ENCODE data around the gene ACTBL2.

ACTBL2 gene

GRCh38 chr5:57448287-57448686, 34.3 kb downstream of the ACTBL2 start:
- no peak for DNase-seq

DNA sequence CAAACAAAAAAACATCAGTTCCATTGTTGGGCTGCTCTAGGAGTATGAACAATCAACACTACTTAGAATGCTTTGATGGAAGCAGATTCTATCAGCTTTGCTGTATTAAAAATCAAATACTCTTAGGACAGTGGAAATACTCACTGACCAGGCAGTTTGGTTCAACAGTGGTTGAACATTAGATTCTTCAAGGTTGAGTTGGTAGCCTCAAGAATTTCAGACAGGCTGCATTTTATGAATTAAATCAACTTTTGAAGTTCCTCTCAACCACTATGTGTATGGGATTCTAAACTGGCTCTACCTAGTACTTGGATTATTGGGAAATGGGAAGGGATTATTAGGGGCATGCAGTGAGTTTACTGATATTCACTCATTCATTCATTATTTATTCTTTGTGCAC, 35.0 kb downstream of the ACTBL2 start:
- DNase-seq = no peak

DNA sequence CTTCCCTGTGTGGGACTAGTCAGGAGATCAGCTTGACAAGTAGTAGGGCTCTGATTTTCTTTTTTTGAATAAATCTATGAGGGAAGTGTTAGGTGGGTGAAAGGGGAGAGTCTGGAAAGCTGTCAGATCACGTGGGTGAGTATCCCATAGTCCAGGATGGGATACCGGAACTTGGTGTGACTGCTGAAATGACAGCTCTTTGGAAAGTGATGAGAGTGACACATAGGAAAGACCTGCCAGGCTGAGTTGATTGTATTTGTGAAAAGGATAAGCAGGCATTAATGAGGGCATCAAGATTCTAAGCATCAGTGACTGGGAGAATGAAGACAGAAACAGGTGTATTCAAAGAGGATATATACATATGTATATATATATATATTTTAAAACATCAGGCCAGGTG, 35.6 kb downstream of the ACTBL2 start:
- DNase-seq = no peak

- DNase-seq = no peak
Measured at GRCh38 chr5:57445705-57446037, 36.9 kb downstream of the ACTBL2 start.

GRCh38 chr5:57445006-57445704, 37.5 kb downstream of the ACTBL2 start:
- DNase-seq = no peak

DNA sequence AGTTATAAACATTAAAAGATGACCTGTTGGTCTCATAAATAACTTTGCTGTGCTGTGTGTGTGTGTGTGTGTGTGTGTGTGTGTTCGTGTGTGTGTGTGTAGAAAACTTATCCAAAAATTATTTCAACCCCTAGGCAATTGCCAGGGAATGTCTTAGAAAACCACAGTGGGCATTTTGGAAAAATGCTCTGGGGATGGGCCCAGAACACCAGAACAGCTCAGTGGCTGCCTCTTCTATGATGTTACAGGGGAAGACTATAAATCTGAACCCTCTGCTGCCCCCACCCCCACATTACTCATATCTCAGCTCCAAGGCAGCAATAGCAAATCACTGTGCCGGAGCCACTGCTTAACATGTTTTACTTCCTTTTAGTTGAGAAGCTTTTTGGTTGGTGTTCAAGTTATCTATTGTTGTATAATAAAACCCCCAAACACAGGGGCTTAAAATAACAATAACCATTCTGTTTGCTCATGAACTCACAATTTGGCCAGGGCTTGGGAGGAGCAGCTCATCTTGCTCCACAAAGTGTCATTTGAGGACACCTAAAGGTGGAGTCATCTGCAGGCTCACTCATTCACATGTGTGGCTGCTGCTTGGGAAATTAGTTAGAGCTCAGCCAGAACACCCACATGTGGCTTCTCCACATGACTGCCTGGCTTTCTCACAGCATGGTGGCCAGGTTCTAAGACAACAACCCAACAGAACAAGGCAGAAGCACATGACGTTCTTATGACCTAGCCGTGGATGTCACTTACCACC, 40.4 kb downstream of the ACTBL2 start:
- DNase-seq = no peak

DNA sequence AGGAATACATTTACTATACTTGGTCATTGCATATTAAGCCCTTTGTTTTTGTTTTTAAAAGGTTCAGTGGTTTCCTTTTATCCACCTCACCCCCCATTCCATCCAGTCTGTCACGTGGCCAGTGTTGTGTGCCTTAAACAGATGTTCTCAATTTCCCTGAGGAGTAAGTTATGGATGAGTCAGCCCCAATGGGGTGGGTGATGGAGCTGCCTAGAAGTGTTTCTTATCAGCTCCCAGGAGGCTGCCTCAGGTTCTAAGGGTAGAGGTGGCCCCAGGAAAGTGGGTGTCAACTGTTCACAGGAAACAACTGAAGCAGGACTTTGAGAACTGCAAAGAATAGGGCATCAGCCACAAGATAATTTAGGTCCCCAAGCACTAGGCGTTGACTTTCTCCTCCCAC, 41.1 kb downstream of the ACTBL2 start:
- DNase-seq = no peak

DNA sequence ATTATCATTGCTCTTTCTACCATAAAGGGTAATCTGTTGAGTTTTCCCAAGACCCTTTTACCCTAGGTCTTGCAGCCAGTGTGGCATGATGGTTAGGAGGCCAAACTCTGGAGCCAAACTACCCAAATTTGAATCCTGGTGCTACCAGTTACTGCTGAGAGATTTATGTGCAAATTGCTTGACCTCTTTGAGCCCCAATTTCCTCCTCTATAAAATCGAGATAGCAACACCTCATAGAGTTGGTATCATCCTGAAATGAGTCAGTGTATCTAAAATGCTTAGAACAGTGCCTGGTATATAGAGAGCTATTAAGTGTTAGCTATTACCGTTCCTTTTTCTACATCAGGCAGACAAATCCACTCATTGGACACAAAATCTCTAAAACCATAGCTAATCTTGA, 43.0 kb downstream of the ACTBL2 start:
- DNase-seq = no peak

GRCh38 chr5:57437976-57438805, 44.4 kb downstream of the ACTBL2 start:
- DNase-seq = no peak

GRCh38 chr5:57436586-57436985, 46.0 kb downstream of the ACTBL2 start:
- no peak for DNase-seq

GRCh38 chr5:57435701-57436134, 46.9 kb downstream of the ACTBL2 start:
- no peak for DNase-seq

DNA sequence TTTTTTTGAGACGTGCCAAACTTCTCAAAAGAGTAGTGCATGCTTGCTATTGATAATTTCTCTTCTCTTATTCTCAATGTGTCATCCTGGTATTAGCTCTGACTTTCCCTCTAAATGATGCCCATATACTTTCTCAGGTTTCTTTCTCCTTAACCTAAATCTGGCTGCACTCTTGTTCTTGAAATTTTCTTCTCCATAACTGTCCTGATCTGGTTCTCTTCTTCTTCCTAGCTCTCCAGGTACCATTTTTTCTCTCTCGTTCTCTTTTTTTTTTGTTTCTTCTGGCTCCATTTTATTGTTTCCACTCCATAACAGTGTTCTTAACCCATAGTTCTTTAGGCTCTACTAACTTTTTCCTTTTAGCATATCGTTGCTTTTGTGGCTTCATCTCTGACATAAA, 47.9 kb downstream of the ACTBL2 start:
- no peak for DNase-seq

- no peak for DNase-seq
Measured at GRCh38 chr5:57434227-57434640, 48.4 kb downstream of the ACTBL2 start.

DNA sequence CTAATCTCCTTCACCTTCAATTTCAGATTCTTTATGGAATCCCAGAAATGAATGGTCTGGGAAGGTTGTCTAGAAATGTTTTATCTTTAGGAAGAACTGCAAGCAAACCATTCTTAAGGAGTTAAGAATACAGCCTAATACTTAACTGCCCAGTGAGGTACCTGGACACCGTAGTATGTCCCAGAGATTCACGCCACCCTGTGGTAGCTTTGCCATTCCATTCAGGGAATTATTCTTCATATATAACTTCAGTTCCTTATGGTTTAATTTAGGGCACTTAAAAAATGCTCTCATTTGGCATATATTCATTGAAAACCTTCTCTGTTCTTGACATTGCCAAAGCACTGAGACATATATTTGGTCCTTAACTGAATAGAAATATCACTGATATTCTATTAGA, 49.7 kb downstream of the ACTBL2 start:
- DNase-seq = no peak

DNA sequence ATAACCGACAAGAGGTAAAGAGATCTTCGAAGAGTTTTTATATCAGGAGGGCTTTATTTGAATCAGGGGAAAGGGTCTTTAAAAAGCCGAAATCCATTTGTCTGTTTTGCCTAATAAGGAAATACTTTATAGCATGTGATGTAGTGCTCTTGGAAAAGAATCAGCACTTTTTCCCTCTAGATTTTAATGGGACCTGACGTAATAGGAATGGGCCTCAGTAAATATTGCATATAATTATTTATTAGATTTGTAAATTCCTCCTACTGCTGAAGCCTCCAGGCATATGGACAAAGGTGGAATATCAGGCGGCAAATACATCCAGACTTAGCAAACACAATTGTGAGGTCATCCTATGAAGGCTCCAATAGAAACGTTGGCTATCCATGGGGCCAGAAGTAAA, 50.9 kb downstream of the ACTBL2 start:
- DNase-seq = no peak

Measured in NCI-H446 treated with DMSO at 0.1 percent for 48 hours (cell line).